Measurements from ENCODE around the gene PDCD11.
"Not testable (repeated sequence)": the region's sequence is repeated elsewhere in the genome, so short reads cannot be mapped to it uniquely, and the experiment has no call there.

PDCD11 gene

DNA sequence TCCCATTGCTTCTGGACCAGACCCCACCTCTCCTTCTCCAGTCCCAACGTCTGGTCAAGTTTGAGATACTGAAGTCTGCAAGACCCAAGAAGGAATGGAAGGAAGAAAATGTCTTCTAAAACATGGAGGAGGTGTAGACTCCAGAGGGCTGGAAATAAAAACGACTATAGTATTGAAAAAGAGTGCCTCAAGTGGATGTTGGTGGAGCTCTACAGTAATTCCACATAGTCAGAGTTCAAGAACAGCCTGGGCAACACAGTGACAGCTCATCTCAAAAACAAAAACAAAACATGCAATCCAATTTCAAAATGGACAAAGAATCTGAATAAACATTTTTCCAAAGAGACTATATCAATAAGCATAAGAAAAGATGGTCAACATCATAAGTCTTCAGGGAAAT is 43.1 kb upstream of the PDCD11 start:
- ChIA-PET POLR2A (no interaction called here), CTCF (interaction anchor here (1.6 to 1.9 kb wide), 2 partner anchors 19 to 211 kb away, joined by 4 to 6 read pairs; no protein-coding TSS in a partner anchor)
- Histone ChIP-seq H3K4me1 (ENCODE audit: control insufficient read depth, insufficient read depth, low read length) (no peaks in the 10 kb centered on the region), H3K4me3 (ENCODE audit: low read depth, low read length) (no peak overlapping the region), H3K36me3 (ENCODE audit: control insufficient read depth in 2 of 2, insufficient read depth in 1 of 2, low read length in 2 of 2) (peaks cover 9 to 12% of the 10 kb centered on the region in 2 experiments), H3K27ac (ENCODE audit: extremely low read depth, low read depth, low read length) (no peak overlapping the region), H3K9me3 (ENCODE audit: control insufficient read depth, insufficient read depth, low read depth, low read length) (no peaks in the 10 kb centered on the region)
- TF ChIP-seq ZNF76 (tag by site-specific recombination; IDR thresholded peaks at IDR 0.05; ENCODE audit: borderline replicate concordance, low read depth) (no peak), ZFHX2 (tag by site-specific recombination; conservative IDR thresholded peaks at IDR 0.05) (no peak), ZNF133 (tag by site-specific recombination; IDR thresholded peaks at IDR 0.05) (no peak), FEZF1 (tag by site-specific recombination; IDR thresholded peaks at IDR 0.05) (no peak), ZNF223 (tag by site-specific recombination; IDR thresholded peaks at IDR 0.05) (no peak), ZNF350 (tag by site-specific recombination; IDR thresholded peaks at IDR 0.05) (no peak), ZNF214 (tag by site-specific recombination; IDR thresholded peaks at IDR 0.05; ENCODE audit: borderline replicate concordance) (no peak), ZNF211 (tag by site-specific recombination; IDR thresholded peaks at IDR 0.05; ENCODE audit: low read depth) (no peak), ZNF654 (tag by site-specific recombination; IDR thresholded peaks at IDR 0.05; ENCODE audit: low read depth) (no peak)

- H3K4me3 ChIP-seq (ENCODE audit: low read depth, low read length); POLR2A ChIA-PET; H3K4me1 ChIP-seq (ENCODE audit: control insufficient read depth, insufficient read depth, low read length); H3K36me3 ChIP-seq (ENCODE audit: control insufficient read depth in 2 of 2, insufficient read depth in 1 of 2, low read length in 2 of 2); H3K9me3 ChIP-seq (ENCODE audit: control insufficient read depth, insufficient read depth, low read depth, low read length); CTCF ChIA-PET; H3K27ac ChIP-seq (ENCODE audit: extremely low read depth, low read depth, low read length): not testable (repeated sequence)
Observed at GRCh38 chr10:103354567-103354966, 41.9 kb upstream of the PDCD11 start.

DNA sequence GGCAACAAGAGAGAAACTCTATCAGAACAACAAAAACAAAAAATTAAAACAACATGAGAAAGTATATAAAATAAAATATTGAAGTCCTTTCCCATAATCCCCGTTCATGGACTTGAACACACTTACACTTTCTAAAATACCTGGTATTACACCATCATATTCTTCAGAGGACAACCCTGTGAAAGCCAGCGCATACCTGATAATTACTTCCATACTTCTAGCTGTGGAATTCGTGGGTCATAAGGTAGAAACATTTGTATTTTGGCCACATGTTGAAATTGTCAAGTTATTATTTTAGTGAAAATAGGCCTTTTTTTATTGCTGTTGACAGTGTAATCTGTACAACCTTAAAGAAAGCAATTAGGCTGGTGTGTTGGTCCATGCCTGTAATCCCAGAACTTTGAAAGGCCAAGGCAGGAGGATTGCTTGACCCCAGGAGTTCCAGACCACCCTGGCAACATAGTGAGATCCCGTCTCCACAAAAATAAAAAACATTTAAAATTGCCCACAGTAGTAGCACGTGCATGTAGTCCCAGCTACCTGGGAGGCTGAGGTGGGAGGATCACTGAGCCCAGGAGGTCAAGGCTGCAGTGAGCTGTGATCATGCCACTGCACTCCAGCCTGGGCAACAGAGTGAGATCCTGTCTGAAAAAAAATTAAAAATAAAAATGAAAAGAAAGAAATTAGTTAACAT is 40.4 kb upstream of the PDCD11 start:
- H3K4me1 ChIP-seq (ENCODE audit: control insufficient read depth, insufficient read depth, low read length) = no peaks in the 10 kb centered on the region
- ChIA-PET CTCF (interaction anchor here (0.6 kb wide), 1 partner anchor 22 kb away, joined by 5 read pairs; no protein-coding TSS in a partner anchor), POLR2A (interaction anchor here (1.0 kb wide), 1 partner anchor 13 kb away, joined by 6 read pairs; no protein-coding TSS in a partner anchor)
- H3K27ac ChIP-seq (ENCODE audit: extremely low read depth, low read depth, low read length) = no peak overlapping the region
- H3K9me3 ChIP-seq (ENCODE audit: control insufficient read depth, insufficient read depth, low read depth, low read length) = no peaks in the 10 kb centered on the region
- no peaks in the 10 kb centered on the region for H3K36me3 ChIP-seq (ENCODE audit: control insufficient read depth in 2 of 2, insufficient read depth in 1 of 2, low read length in 2 of 2)
- TF ChIP-seq OSR2 (tag by site-specific recombination; IDR thresholded peaks at IDR 0.05) (no peak), ZNF121 (tag by site-specific recombination; IDR thresholded peaks at IDR 0.05) (0 out of 2 replicates have a peak, but pooled peaks have one; percentile 44)
- H3K4me3 ChIP-seq (ENCODE audit: low read depth, low read length) = no peak overlapping the region

GRCh38 chr10:103359493-103359892 is 36.9 kb upstream of the PDCD11 start:
- POLR2A ChIA-PET; H3K27ac ChIP-seq (ENCODE audit: extremely low read depth, low read depth, low read length); H3K4me1 ChIP-seq (ENCODE audit: control insufficient read depth, insufficient read depth, low read length); H3K9me3 ChIP-seq (ENCODE audit: control insufficient read depth, insufficient read depth, low read depth, low read length); H3K36me3 ChIP-seq (ENCODE audit: control insufficient read depth in 2 of 2, insufficient read depth in 1 of 2, low read length in 2 of 2); H3K4me3 ChIP-seq (ENCODE audit: low read depth, low read length): not testable (repeated sequence)
- CTCF ChIA-PET = interaction anchor here (0.6 kb wide), 1 partner anchor 184 kb away, joined by 4 read pairs; no protein-coding TSS in a partner anchor
- peak; percentile 59; the same call in 1 of the 2 replicates for TF ChIP-seq ZFP3 (tag by site-specific recombination; IDR thresholded peaks at IDR 0.05; ENCODE audit: low read depth)
- peak; percentile 42; the same call in 1 of the 2 replicates for TF ChIP-seq ZNF366 (tag by site-specific recombination; conservative IDR thresholded peaks at IDR 0.05)
- peak; percentile 74; the same call in 1 of the 2 replicates for TF ChIP-seq KLF7 (tag by site-specific recombination; IDR thresholded peaks at IDR 0.05; ENCODE audit: borderline replicate concordance)
- peak; percentile 68 for TF ChIP-seq ZBTB21 (tag by site-specific recombination; IDR thresholded peaks at IDR 0.05)
- TF ChIP-seq ZNF654 (tag by site-specific recombination; IDR thresholded peaks at IDR 0.05; ENCODE audit: low read depth) = peak; percentile 51
- TF ChIP-seq MZF1 (tag by site-specific recombination; IDR thresholded peaks at IDR 0.05; ENCODE audit: borderline replicate concordance) = peak; percentile 34; the same call in 1 of the 2 replicates
- TF ChIP-seq, protein P1, sequence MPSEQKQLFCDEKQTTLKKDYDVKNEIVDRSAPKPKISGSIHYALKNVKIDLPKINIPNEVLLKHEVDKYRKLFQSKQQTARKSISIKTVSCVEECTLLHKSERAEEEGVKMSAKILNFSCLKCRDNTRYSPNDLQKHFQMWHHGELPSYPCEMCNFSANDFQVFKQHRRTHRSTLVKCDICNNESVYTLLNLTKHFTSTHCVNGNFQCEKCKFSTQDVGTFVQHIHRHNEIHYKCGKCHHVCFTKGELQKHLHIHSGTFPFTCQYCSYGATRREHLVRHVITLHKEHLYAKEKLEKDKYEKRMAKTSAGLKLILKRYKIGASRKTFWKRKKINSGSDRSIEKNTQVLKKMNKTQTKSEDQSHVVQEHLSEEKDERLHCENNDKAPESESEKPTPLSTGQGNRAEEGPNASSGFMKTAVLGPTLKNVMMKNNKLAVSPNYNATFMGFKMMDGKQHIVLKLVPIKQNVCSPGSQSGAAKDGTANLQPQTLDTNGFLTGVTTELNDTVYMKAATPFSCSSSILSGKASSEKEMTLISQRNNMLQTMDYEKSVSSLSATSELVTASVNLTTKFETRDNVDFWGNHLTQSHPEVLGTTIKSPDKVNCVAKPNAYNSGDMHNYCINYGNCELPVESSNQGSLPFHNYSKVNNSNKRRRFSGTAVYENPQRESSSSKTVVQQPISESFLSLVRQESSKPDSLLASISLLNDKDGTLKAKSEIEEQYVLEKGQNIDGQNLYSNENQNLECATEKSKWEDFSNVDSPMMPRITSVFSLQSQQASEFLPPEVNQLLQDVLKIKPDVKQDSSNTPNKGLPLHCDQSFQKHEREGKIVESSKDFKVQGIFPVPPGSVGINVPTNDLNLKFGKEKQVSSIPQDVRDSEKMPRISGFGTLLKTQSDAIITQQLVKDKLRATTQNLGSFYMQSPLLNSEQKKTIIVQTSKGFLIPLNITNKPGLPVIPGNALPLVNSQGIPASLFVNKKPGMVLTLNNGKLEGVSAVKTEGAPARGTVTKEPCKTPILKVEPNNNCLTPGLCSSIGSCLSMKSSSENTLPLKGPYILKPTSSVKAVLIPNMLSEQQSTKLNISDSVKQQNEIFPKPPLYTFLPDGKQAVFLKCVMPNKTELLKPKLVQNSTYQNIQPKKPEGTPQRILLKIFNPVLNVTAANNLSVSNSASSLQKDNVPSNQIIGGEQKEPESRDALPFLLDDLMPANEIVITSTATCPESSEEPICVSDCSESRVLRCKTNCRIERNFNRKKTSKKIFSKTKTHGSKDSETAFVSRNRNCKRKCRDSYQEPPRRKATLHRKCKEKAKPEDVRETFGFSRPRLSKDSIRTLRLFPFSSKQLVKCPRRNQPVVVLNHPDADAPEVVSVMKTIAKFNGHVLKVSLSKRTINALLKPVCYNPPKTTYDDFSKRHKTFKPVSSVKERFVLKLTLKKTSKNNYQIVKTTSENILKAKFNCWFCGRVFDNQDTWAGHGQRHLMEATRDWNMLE (tag by site-specific recombination; conservative IDR thresholded peaks at IDR 0.05; ENCODE audit: low read depth) = peak; percentile 96
- TF ChIP-seq ZSCAN23 (tag by site-specific recombination; IDR thresholded peaks at IDR 0.05) = peak; percentile 47; the same call in 1 of the 2 replicates
- TF ChIP-seq ZNF138 (tag by site-specific recombination; IDR thresholded peaks at IDR 0.05; ENCODE audit: borderline replicate concordance) = peak; percentile 69; the same call in 1 of the 2 replicates
- TF ChIP-seq ZNF202 (tag by site-specific recombination; IDR thresholded peaks at IDR 0.05; ENCODE audit: borderline replicate concordance) = peak; percentile 75
- TF ChIP-seq GFI1B (tag by site-specific recombination; IDR thresholded peaks at IDR 0.05) = 0 out of 2 replicates have a peak, but pooled peaks have one; percentile 51
- TF ChIP-seq ZNF623 (tag by site-specific recombination; IDR thresholded peaks at IDR 0.05) = peak; percentile 83
- peak; percentile 95 for TF ChIP-seq ZNF433 (tag by site-specific recombination; IDR thresholded peaks at IDR 0.05; ENCODE audit: low read depth)
